COLO668 (cell line): Measurements from ENCODE around the gene RAB17.
"Not testable (repeated sequence)": the region's sequence is repeated elsewhere in the genome, so short reads cannot be mapped to it uniquely, and the experiment has no call there.

Source experiments
- DNase-seq: peaks from one replicate; lab custom pipeline; 2025; ENCODE audit not compliant: unreplicated experiment; lab: John Stamatoyannopoulos, UW

RAB17 gene

DNA sequence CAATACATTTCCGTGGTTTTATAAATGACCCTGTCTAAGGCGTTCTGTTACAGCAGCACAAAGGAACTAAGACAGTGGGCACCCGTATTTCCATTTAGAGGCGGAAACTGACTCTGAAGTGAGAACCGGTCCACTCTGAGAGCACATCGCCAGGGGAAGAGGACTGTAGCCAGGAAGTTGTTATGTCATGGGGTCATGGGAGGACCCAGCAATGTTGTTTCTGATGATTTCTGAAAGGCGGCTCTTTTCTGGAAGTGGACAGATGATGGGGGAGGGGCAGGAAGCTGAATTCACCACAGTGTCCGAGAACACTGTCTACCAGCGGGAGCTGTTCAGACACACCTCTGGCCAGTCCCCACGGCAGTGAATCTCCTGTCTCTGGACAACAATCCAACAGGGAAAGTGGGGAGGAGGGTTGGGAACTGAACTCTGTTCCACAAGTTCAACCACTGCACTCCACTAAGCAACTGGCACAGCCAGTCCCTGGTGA is 34.7 kb upstream of the RAB17 start:
- no peak for DNase-seq

- no peak for DNase-seq
These were observed 34.0 kb upstream of the RAB17 start for GRCh38 chr2:237624565-237624964.

- DNase-seq: no peak
These were observed 33.2 kb upstream of the RAB17 start for GRCh38 chr2:237623428-237624403.

GRCh38 chr2:237618449-237618848 is 27.9 kb upstream of the RAB17 start:
- DNase-seq: no peak

GRCh38 chr2:237617587-237617982 is 27.1 kb upstream of the RAB17 start:
- DNase-seq: peak; percentile 27

GRCh38 chr2:237616734-237617586 is 26.4 kb upstream of the RAB17 start:
- no peak for DNase-seq

GRCh38 chr2:237616373-237616733 is 25.8 kb upstream of the RAB17 start:
- no peak for DNase-seq

DNA sequence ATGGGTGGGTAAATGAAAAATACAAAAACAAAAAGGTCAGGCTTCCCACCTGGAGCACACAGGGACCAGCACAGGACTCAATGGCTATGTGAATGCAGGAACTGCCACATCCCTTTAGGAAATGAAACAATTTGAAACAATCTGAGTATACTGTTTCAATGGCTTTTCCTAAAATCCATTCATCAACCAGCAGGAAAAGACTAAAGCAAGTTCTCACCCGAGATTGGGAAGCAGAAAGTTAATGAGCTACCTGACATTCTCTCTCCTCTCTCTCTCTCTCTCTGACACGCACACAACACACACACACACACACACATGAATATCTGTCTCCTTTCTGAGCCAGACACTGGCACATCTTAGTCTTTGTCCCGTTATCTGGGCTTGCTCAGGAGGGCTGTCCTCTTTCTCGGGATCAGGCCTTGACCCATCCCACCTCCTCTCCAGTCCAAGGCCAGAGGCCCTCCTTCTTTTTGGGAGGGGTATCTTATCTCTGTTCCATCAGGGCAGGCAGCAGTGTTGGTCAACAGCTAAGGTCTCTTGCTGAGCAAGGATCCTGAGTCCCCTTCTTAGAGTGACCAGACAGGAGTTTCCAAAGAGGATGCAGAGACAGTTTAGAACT is 25.2 kb upstream of the RAB17 start:
- no peak for DNase-seq

GRCh38 chr2:237614151-237614720 is 23.7 kb upstream of the RAB17 start:
- no peak for DNase-seq

GRCh38 chr2:237613679-237614078 is 23.1 kb upstream of the RAB17 start:
- no peak for DNase-seq

- no peak for DNase-seq
These were observed 22.2 kb upstream of the RAB17 start for GRCh38 chr2:237612527-237613357.

DNA sequence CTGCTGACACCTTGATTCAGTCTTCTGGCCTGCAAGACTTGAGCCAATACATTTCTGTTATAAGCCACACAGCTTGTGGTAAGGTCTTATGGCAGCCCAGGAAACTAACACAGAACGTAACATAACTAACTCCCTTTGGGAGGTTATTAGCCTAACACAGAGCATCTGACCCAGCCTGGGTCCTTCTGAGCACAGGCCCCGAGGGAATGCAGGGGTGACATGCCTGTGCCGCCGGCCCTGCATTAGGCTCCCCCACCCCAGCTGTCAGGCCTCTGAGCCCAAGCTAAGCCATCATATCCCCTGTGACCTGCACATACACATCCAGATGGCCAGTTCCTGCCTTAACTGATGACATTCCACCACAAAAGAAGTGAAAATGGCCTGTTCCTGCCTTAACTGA is 16.0 kb upstream of the RAB17 start:
- DNase-seq: not testable (repeated sequence)

GRCh38 chr2:237604960-237605359 is 14.4 kb upstream of the RAB17 start:
- peak; percentile 51 for DNase-seq

DNA sequence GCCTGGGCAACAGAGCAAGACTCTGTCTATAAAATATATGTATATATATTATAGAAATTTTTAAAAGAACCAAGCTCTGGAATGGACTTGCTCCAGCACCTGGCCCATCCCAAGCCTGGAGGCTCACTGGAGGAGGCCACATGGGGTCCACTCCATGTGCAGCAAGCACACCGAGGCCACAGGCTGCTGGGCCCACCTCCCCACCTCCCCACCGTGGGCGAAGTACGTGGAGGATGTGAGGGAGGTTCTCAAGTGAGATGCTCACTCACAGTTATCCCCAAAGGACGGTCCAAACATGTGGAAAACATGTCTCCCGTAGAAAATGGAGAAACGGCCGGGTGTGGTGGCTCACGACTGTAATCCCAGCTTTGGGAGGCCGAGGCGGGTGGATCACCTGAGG is 13.9 kb upstream of the RAB17 start:
- no peak for DNase-seq

DNA sequence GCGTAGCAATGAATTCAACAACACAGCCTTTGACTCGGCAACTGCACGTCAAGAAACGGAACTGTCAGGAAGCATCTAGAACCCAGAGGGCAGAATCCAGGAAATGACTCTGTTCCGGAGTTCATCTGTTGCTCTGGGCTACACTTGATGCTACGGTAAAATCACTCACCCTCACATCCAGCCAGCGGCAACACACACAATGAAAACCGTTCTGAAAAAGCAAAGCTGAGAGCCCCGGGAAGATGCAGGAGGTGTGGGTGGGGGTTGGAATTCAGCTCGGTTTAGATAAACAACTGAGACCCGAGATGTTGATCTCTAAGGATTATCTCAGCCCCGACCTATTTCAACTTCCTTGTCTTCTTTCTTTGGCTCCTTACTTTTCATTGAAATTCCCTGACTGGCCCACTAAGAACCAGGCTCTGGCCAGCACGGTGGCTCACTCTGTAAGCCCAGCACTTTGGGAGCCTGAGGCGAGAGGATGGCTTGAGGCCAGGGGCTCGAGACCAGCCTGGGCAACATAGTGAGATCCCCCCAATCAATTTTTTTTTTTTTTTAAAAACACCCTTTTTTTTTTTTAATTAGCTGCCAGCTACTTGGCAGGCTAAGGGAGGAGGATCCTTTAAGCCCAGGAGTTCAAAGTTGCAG is 13.3 kb upstream of the RAB17 start:
- DNase-seq: no peak

GRCh38 chr2:237603049-237603717 is 12.6 kb upstream of the RAB17 start:
- no peak for DNase-seq

GRCh38 chr2:237602409-237602808 is 11.9 kb upstream of the RAB17 start:
- no peak for DNase-seq

- DNase-seq: no peak
These were observed 11.1 kb upstream of the RAB17 start for GRCh38 chr2:237601453-237602116.
